Measurements from ENCODE around the gene VRK3.
A peak's percentile ranks its signal among the peaks of the same experiment; 100 is the strongest.
"Not testable (repeated sequence)": the region's sequence is repeated elsewhere in the genome, so short reads cannot be mapped to it uniquely, and the experiment has no call there.

Gene VRK3

GRCh38 chr19:50025022-50025793 lies at the start of gene VRK3:
VRK3 (minus strand) TSS chr19:50025372; CDS start chr19:50016162, 9,210 bp downstream.
- peak; percentile 98 for DNase-seq

GRCh38 chr19:50068382-50068781 lies 43.2 kb upstream of the VRK3 start:
- DNase-seq = not testable (repeated sequence)

- no peak for DNase-seq
Measured at GRCh38 chr19:50067575-50067974, 42.4 kb upstream of the VRK3 start.

GRCh38 chr19:50065938-50066337 lies 40.8 kb upstream of the VRK3 start:
- no peak for DNase-seq

- DNase-seq = no peak
Measured at GRCh38 chr19:50061650-50062049, 36.5 kb upstream of the VRK3 start.

- no peak for DNase-seq
Measured at GRCh38 chr19:50060107-50060506, 34.9 kb upstream of the VRK3 start.

- no peak for DNase-seq
Measured at GRCh38 chr19:50059045-50059444, 33.9 kb upstream of the VRK3 start.

- no peak for DNase-seq
Measured at GRCh38 chr19:50058425-50058824, 33.3 kb upstream of the VRK3 start.

- DNase-seq = no peak
Measured at GRCh38 chr19:50053119-50053518, 27.9 kb upstream of the VRK3 start.

GRCh38 chr19:50051964-50052363 lies 26.8 kb upstream of the VRK3 start:
- DNase-seq = no peak

- DNase-seq = not testable (repeated sequence)
Measured at GRCh38 chr19:50051228-50051895, 26.2 kb upstream of the VRK3 start.

- peak; percentile 82 for DNase-seq
Measured at GRCh38 chr19:50050406-50051227, 25.4 kb upstream of the VRK3 start.

- no peak for DNase-seq
Measured at GRCh38 chr19:50047671-50048070, 22.5 kb upstream of the VRK3 start.

- peak; percentile 80 for DNase-seq
Measured at GRCh38 chr19:50046649-50047503, 21.7 kb upstream of the VRK3 start.

GRCh38 chr19:50044922-50045321 lies 19.8 kb upstream of the VRK3 start:
- no peak for DNase-seq

GRCh38 chr19:50043967-50044366 lies 18.8 kb upstream of the VRK3 start:
- DNase-seq = no peak

GRCh38 chr19:50042363-50043024 lies 17.3 kb upstream of the VRK3 start:
- DNase-seq = no peak

- no peak for DNase-seq
Measured at GRCh38 chr19:50040967-50041366, 15.8 kb upstream of the VRK3 start.

- no peak for DNase-seq
Measured at GRCh38 chr19:50039968-50040367, 14.8 kb upstream of the VRK3 start.

GRCh38 chr19:50036908-50037307 lies 11.7 kb upstream of the VRK3 start:
- DNase-seq = no peak

GRCh38 chr19:50030937-50031336 lies 5.8 kb upstream of the VRK3 start:
- no peak for DNase-seq

GRCh38 chr19:50030225-50030624 lies 5.1 kb upstream of the VRK3 start:
- no peak for DNase-seq

Data from activated CD8-positive, alpha-beta memory T cell treated with anti-CD3 and anti-CD28 coated beads, Interleukin-2, amount 50 U/mL, for 48 hours (primary cell).